HL-60 (cell line): Measurements from ENCODE around the gene TMED6.

Experiments used
- CTCF ChIP-seq: IDR thresholded peaks from one replicate; pipeline ENCODE4 v1.5.1; 2011; ENCODE audit warnings: low read length, control low read depth, inconsistent platforms; ENCODE audit not compliant: insufficient read depth
- GABPA ChIP-seq: IDR thresholded peaks from 2 replicates; pipeline ENCODE4 v1.6.1; 2012; ENCODE audit warnings: low read depth
- POLR2AphosphoS5 ChIP-seq: IDR thresholded peaks from 2 replicates; pipeline ENCODE4 v1.6.1; 2012; ENCODE audit warnings: low read depth
- SPI1 ChIP-seq: IDR thresholded peaks from 2 replicates; pipeline ENCODE4 v1.6.1; 2012; ENCODE audit warnings: low read depth, mild to moderate bottlenecking, borderline replicate concordance
- TF ChIP-seq, protein P1 (sequence below): IDR thresholded peaks from 2 replicates; pipeline ENCODE4 v1.6.1; 2012; ENCODE audit warnings: low read depth; ENCODE audit not compliant: insufficient replicate concordance

DNA sequence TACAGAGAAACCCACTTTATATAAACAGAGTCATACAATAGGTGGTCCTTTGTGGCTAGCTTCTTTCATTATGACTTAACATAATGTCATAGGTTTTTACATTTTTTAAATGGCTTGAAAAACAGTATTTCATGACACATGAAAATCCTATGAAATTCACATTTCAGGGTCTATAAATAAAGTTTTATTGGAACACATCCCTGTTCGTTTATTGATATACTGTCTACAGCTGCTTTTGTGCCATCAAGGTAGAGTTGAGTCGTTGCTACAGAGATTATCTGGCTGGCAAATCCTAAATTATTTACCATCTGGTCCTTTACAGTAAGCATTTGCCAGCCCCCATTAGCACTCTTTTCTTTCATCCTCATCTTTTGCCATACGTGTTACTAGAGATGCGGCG, 38.1 kb downstream of the TMED6 start:
- TF ChIP-seq CTCF (no peak), GABPA (no peak), POLR2AphosphoS5 (no peak), SPI1 (no peak)
- TF ChIP-seq, protein P1, sequence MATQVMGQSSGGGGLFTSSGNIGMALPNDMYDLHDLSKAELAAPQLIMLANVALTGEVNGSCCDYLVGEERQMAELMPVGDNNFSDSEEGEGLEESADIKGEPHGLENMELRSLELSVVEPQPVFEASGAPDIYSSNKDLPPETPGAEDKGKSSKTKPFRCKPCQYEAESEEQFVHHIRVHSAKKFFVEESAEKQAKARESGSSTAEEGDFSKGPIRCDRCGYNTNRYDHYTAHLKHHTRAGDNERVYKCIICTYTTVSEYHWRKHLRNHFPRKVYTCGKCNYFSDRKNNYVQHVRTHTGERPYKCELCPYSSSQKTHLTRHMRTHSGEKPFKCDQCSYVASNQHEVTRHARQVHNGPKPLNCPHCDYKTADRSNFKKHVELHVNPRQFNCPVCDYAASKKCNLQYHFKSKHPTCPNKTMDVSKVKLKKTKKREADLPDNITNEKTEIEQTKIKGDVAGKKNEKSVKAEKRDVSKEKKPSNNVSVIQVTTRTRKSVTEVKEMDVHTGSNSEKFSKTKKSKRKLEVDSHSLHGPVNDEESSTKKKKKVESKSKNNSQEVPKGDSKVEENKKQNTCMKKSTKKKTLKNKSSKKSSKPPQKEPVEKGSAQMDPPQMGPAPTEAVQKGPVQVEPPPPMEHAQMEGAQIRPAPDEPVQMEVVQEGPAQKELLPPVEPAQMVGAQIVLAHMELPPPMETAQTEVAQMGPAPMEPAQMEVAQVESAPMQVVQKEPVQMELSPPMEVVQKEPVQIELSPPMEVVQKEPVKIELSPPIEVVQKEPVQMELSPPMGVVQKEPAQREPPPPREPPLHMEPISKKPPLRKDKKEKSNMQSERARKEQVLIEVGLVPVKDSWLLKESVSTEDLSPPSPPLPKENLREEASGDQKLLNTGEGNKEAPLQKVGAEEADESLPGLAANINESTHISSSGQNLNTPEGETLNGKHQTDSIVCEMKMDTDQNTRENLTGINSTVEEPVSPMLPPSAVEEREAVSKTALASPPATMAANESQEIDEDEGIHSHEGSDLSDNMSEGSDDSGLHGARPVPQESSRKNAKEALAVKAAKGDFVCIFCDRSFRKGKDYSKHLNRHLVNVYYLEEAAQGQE, result no peak
